HG03103 (cell line): ENCODE results near the gene KLHL22.
"Not testable (repeated sequence)": the region's sequence is repeated elsewhere in the genome, so short reads cannot be mapped to it uniquely, and the experiment has no call there.

Experiments
- ATAC-seq: cut with Tn5 transposase; IDR thresholded peaks from one replicate; pipeline ENCODE4 v1.9.1; 2021; ENCODE audit warnings: low read depth; ENCODE audit not compliant: unreplicated experiment

Gene KLHL22

GRCh38 chr22:20506543-20507252 is 11.1 kb upstream of the KLHL22 start:
- no peak for ATAC-seq

GRCh38 chr22:20504293-20504922 is 8.8 kb upstream of the KLHL22 start:
- not testable (repeated sequence) for ATAC-seq

GRCh38 chr22:20503816-20504215 is 8.2 kb upstream of the KLHL22 start:
- no peak for ATAC-seq

GRCh38 chr22:20499769-20500168 is 4.2 kb upstream of the KLHL22 start:
- no peak for ATAC-seq

GRCh38 chr22:20498913-20499312 is 3.3 kb upstream of the KLHL22 start:
- no peak for ATAC-seq

- ATAC-seq, result no peak
Observed at GRCh38 chr22:20497426-20497825, 1.8 kb upstream of the KLHL22 start.

- ATAC-seq, result peak; percentile 89
Observed at GRCh38 chr22:20495861-20496681, 476 bp upstream of the KLHL22 start.

- no peak for ATAC-seq
Observed at GRCh38 chr22:20491346-20491745, 4.2 kb downstream of the KLHL22 start.

GRCh38 chr22:20490941-20491307 is 4.7 kb downstream of the KLHL22 start:
- ATAC-seq, result no peak

- ATAC-seq, result no peak
Observed at GRCh38 chr22:20490183-20490940, 5.2 kb downstream of the KLHL22 start.

GRCh38 chr22:20488946-20489345 is 6.6 kb downstream of the KLHL22 start:
- ATAC-seq, result no peak

- ATAC-seq, result no peak
Observed at GRCh38 chr22:20487715-20488114, 7.9 kb downstream of the KLHL22 start.

- ATAC-seq, result no peak
Observed at GRCh38 chr22:20486229-20486628, 9.4 kb downstream of the KLHL22 start.

- no peak for ATAC-seq
Observed at GRCh38 chr22:20484948-20485683, 10.5 kb downstream of the KLHL22 start.

GRCh38 chr22:20483771-20484170 is 11.8 kb downstream of the KLHL22 start:
- ATAC-seq, result no peak

- not testable (repeated sequence) for ATAC-seq
Observed at GRCh38 chr22:20483143-20483506, 12.5 kb downstream of the KLHL22 start.

GRCh38 chr22:20479612-20480196 is 15.9 kb downstream of the KLHL22 start:
- ATAC-seq, result no peak

GRCh38 chr22:20478059-20478458 is 17.5 kb downstream of the KLHL22 start:
- ATAC-seq, result not testable (repeated sequence)

- not testable (repeated sequence) for ATAC-seq
Observed at GRCh38 chr22:20475569-20475968, 20.0 kb downstream of the KLHL22 start.

GRCh38 chr22:20475115-20475436 is 20.5 kb downstream of the KLHL22 start:
- ATAC-seq, result no peak
